C4-2B (cell line): ENCODE data around the gene SRP9.

ENCODE experiments used
- H3K27ac ChIP-seq: fragments of 450-650 bp; 2 replicates; pipeline ENCODE4 v1.5.1; 2017
- ZFX ChIP-seq: fragments of 450-650 bp; IDR thresholded peaks from 2 replicates; pipeline ENCODE4 v1.6.1; 2017
- TF ChIP-seq, protein P1 (sequence below): fragments of 450-650 bp; conservative IDR thresholded peaks from 2 replicates; pipeline ENCODE4 v1.5.1; 2017; ENCODE audit warnings: mild to moderate bottlenecking

Gene SRP9

DNA sequence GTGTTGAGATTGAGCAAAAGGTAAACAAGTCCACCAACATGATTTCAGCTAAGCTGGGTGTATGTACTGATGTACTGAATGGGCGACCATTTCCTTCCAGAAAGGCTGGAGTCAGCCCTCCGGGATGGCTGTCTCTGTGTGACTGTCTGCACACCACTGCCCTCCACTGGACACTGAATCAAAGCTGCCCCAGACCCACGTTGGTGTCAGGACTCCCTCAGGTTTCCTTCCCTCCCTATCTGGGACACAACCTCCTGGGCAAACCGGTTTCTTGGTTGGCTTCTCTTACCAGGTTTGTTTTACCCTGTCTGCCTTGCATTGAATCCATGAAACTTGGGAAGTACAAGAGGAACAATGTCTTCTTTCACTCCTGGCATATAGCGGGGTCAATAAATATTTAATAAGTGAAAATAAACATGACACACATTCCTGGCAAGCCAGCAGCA, 5.3 kb upstream of the SRP9 start:
- H3K27ac ChIP-seq, result peak overlapping the region; percentile 98

GRCh38 chr1:225772848-225773247, 4.8 kb upstream of the SRP9 start:
- peak overlapping the region; percentile 98 for H3K27ac ChIP-seq
- TF ChIP-seq, protein P1, sequence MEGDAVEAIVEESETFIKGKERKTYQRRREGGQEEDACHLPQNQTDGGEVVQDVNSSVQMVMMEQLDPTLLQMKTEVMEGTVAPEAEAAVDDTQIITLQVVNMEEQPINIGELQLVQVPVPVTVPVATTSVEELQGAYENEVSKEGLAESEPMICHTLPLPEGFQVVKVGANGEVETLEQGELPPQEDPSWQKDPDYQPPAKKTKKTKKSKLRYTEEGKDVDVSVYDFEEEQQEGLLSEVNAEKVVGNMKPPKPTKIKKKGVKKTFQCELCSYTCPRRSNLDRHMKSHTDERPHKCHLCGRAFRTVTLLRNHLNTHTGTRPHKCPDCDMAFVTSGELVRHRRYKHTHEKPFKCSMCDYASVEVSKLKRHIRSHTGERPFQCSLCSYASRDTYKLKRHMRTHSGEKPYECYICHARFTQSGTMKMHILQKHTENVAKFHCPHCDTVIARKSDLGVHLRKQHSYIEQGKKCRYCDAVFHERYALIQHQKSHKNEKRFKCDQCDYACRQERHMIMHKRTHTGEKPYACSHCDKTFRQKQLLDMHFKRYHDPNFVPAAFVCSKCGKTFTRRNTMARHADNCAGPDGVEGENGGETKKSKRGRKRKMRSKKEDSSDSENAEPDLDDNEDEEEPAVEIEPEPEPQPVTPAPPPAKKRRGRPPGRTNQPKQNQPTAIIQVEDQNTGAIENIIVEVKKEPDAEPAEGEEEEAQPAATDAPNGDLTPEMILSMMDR, result no peak
- TF ChIP-seq ZFX, result no peak

More for the DNA sequence above, 5.3 kb upstream of the SRP9 start:
- TF ChIP-seq, protein P1, result peak; percentile 98
- no peak for TF ChIP-seq ZFX

DNA sequence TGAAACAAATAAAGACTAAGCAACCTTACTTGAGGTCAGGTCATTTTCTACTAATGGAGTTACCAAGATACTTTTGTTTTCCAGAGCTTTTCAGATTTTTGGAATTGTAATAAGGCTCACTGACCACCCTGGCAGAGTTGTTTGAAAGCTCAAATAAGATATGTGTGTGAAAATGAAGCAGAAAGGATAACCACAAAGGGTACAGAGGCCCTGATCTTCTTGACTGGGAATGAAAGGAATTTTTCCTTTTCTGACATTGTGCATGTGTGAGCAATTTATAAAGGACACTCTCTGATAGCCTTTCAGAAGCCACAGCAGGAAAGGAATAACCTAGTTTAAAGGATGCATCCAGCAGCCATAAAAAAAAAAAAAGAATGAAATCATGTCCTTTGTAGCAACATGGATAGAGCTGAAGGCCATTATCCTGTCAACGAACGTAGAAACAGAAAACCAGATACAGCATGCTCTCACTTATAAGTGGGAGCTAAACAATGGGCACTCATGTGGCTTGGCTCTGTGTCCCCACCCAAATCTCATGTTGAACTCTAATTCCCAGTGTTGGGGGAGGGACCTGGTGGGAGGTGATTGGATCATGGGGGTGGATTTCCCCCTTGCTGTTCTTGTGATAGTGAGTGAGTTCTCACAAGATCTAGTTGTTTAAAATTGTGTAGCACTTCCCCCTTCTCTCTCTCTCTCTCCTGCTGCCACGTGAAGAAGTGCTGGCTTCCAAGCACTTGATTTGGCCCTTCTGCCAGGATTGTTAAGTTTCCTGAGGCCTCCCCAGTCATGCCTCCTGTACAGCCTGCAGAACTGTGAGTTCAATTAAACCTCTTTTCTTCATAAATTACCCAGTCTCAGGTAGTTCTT, 3.1 kb upstream of the SRP9 start:
- TF ChIP-seq, protein P1, result no peak
- TF ChIP-seq ZFX, result no peak
- H3K27ac ChIP-seq, result peak overlapping the region; percentile 98; the same call in 1 of the 2 replicates

- no peak overlapping the region for H3K27ac ChIP-seq
Observed at GRCh38 chr1:225776294-225776693, 1.3 kb upstream of the SRP9 start.

GRCh38 chr1:225777058-225777582, 506 bp upstream of the SRP9 start:
- TF ChIP-seq, protein P1, result no peak
- no peak for TF ChIP-seq ZFX

More at GRCh38 chr1:225776294-225776693, 1.3 kb upstream of the SRP9 start:
- TF ChIP-seq ZFX, result no peak
- TF ChIP-seq, protein P1, result no peak

DNA sequence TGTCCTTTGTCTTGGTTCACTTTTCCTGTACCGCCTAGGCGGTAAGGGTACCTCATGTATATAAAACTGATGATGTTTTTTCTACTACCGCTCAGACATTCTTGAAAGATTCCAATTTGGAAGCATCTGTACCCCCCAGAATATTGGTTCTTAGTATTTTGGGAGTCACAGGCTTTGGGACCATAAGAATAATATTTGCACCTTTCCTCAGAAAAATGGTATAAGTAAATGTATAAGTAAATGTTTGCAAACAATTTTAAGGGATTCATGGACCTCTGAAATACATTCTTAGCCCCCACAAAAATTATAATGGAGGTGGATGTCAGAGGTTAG, 677 bp downstream of the SRP9 start:
- TF ChIP-seq, protein P1, result no peak
- TF ChIP-seq ZFX, result no peak
- H3K27ac ChIP-seq, result peak overlapping the region; percentile 95

More at GRCh38 chr1:225777058-225777582, 506 bp upstream of the SRP9 start:
- H3K27ac ChIP-seq, result peak overlapping the region; percentile 95

- H3K27ac ChIP-seq, result peak overlapping the region; percentile 32; the same call in 1 of the 2 replicates
Observed at GRCh38 chr1:225779165-225779564, 1.5 kb downstream of the SRP9 start.
